Measurements from ENCODE around the gene WHRN.

WHRN gene

GRCh38 chr9:114454652-114455051 lies 50.6 kb downstream of the WHRN start:
- TF ChIP-seq YY1 (IDR thresholded peaks at IDR 0.05; ENCODE audit: insufficient read depth, insufficient read length) (no peak), ZNF274 (IDR thresholded peaks at IDR 0.05; ENCODE audit: low read depth, low read length) (no peak), SUZ12 (IDR thresholded peaks at IDR 0.05; ENCODE audit: extremely low read depth, insufficient read depth, insufficient read length) (no peak)
- Histone ChIP-seq H3K9ac (ENCODE audit: insufficient read length, low read depth) (no peak overlapping the region), H3K9me3 (ENCODE audit: insufficient read depth, low read length) (no peaks in the 10 kb centered on the region), H3K4me3 (ENCODE audit: insufficient read length, low read depth) (no peak overlapping the region), H3K4me1 (ENCODE audit: insufficient read depth, insufficient read length) (peaks cover 4% of the 10 kb centered on the region), H3K36me3 (ENCODE audit: insufficient read depth, insufficient read length, low read length) (no peaks in the 10 kb centered on the region), H3K27me3 (ENCODE audit: insufficient read depth, insufficient read length) (no peaks in the 10 kb centered on the region)
- DNase-seq (ENCODE audit: low read depth, low spot score), result no peak

GRCh38 chr9:114452219-114453165 lies 52.8 kb downstream of the WHRN start:
- no peak for DNase-seq (ENCODE audit: low read depth, low spot score)
- TF ChIP-seq ZNF274 (IDR thresholded peaks at IDR 0.05; ENCODE audit: low read depth, low read length), result no peak
- TF ChIP-seq YY1 (IDR thresholded peaks at IDR 0.05; ENCODE audit: insufficient read depth, insufficient read length), result no peak
- no peak for TF ChIP-seq SUZ12 (IDR thresholded peaks at IDR 0.05; ENCODE audit: extremely low read depth, insufficient read depth, insufficient read length)
- Histone ChIP-seq H3K9me3 (ENCODE audit: insufficient read depth, low read length) (no peaks in the 10 kb centered on the region), H3K4me1 (ENCODE audit: insufficient read depth, insufficient read length) (peaks cover 4% of the 10 kb centered on the region), H3K36me3 (ENCODE audit: insufficient read depth, insufficient read length, low read length) (no peaks in the 10 kb centered on the region), H3K27me3 (ENCODE audit: insufficient read depth, insufficient read length) (no peaks in the 10 kb centered on the region), H3K9ac (ENCODE audit: insufficient read length, low read depth) (no peak overlapping the region), H3K4me3 (ENCODE audit: insufficient read length, low read depth) (no peak overlapping the region)

GRCh38 chr9:114451707-114452031 lies 53.6 kb downstream of the WHRN start:
- Histone ChIP-seq H3K4me1 (ENCODE audit: insufficient read depth, insufficient read length) (peaks cover 4% of the 10 kb centered on the region), H3K9me3 (ENCODE audit: insufficient read depth, low read length) (no peaks in the 10 kb centered on the region), H3K36me3 (ENCODE audit: insufficient read depth, insufficient read length, low read length) (no peaks in the 10 kb centered on the region), H3K27me3 (ENCODE audit: insufficient read depth, insufficient read length) (no peaks in the 10 kb centered on the region), H3K9ac (ENCODE audit: insufficient read length, low read depth) (no peak overlapping the region), H3K4me3 (ENCODE audit: insufficient read length, low read depth) (no peak overlapping the region)
- no peak for TF ChIP-seq ZNF274 (IDR thresholded peaks at IDR 0.05; ENCODE audit: low read depth, low read length)
- no peak for DNase-seq (ENCODE audit: low read depth, low spot score)

GRCh38 chr9:114450833-114451706 lies 54.2 kb downstream of the WHRN start:
- Histone ChIP-seq H3K36me3 (ENCODE audit: insufficient read depth, insufficient read length, low read length) (no peaks in the 10 kb centered on the region), H3K27me3 (ENCODE audit: insufficient read depth, insufficient read length) (no peaks in the 10 kb centered on the region), H3K4me1 (ENCODE audit: insufficient read depth, insufficient read length) (peaks cover 4% of the 10 kb centered on the region), H3K9ac (ENCODE audit: insufficient read length, low read depth) (no peak overlapping the region), H3K4me3 (ENCODE audit: insufficient read length, low read depth) (no peak overlapping the region), H3K9me3 (ENCODE audit: insufficient read depth, low read length) (no peaks in the 10 kb centered on the region)
- no peak for TF ChIP-seq SUZ12 (IDR thresholded peaks at IDR 0.05; ENCODE audit: extremely low read depth, insufficient read depth, insufficient read length)
- no peak for TF ChIP-seq YY1 (IDR thresholded peaks at IDR 0.05; ENCODE audit: insufficient read depth, insufficient read length)
- TF ChIP-seq ZNF274 (IDR thresholded peaks at IDR 0.05; ENCODE audit: low read depth, low read length), result no peak
- DNase-seq (ENCODE audit: low read depth, low spot score), result no peak

GRCh38 chr9:114450181-114450580 lies 55.1 kb downstream of the WHRN start:
- H3K4me3 ChIP-seq (ENCODE audit: insufficient read length, low read depth), result no peak overlapping the region
- H3K27me3 ChIP-seq (ENCODE audit: insufficient read depth, insufficient read length), result no peaks in the 10 kb centered on the region
- DNase-seq (ENCODE audit: low read depth, low spot score), result no peak
- no peak for TF ChIP-seq ZNF274 (IDR thresholded peaks at IDR 0.05; ENCODE audit: low read depth, low read length)
- no peak for TF ChIP-seq SUZ12 (IDR thresholded peaks at IDR 0.05; ENCODE audit: extremely low read depth, insufficient read depth, insufficient read length)
- no peak for TF ChIP-seq YY1 (IDR thresholded peaks at IDR 0.05; ENCODE audit: insufficient read depth, insufficient read length)
- no peaks in the 10 kb centered on the region for H3K9me3 ChIP-seq (ENCODE audit: insufficient read depth, low read length)
- no peaks in the 10 kb centered on the region for H3K36me3 ChIP-seq (ENCODE audit: insufficient read depth, insufficient read length, low read length)
- H3K9ac ChIP-seq (ENCODE audit: insufficient read length, low read depth), result no peak overlapping the region
- peaks cover 4% of the 10 kb centered on the region for H3K4me1 ChIP-seq (ENCODE audit: insufficient read depth, insufficient read length)

GRCh38 chr9:114449236-114449635 lies 56.0 kb downstream of the WHRN start:
- Histone ChIP-seq H3K9ac (ENCODE audit: insufficient read length, low read depth) (no peak overlapping the region), H3K4me1 (ENCODE audit: insufficient read depth, insufficient read length) (peaks cover 4% of the 10 kb centered on the region), H3K36me3 (ENCODE audit: insufficient read depth, insufficient read length, low read length) (no peaks in the 10 kb centered on the region), H3K4me3 (ENCODE audit: insufficient read length, low read depth) (no peak overlapping the region), H3K9me3 (ENCODE audit: insufficient read depth, low read length) (no peaks in the 10 kb centered on the region), H3K27me3 (ENCODE audit: insufficient read depth, insufficient read length) (no peaks in the 10 kb centered on the region)
- TF ChIP-seq SUZ12 (IDR thresholded peaks at IDR 0.05; ENCODE audit: extremely low read depth, insufficient read depth, insufficient read length) (no peak), YY1 (IDR thresholded peaks at IDR 0.05; ENCODE audit: insufficient read depth, insufficient read length) (no peak), ZNF274 (IDR thresholded peaks at IDR 0.05; ENCODE audit: low read depth, low read length) (no peak)
- DNase-seq (ENCODE audit: low read depth, low spot score), result no peak

GRCh38 chr9:114448706-114449105 lies 56.6 kb downstream of the WHRN start:
- Histone ChIP-seq H3K36me3 (ENCODE audit: insufficient read depth, insufficient read length, low read length) (no peaks in the 10 kb centered on the region), H3K9me3 (ENCODE audit: insufficient read depth, low read length) (no peaks in the 10 kb centered on the region), H3K9ac (ENCODE audit: insufficient read length, low read depth) (no peak overlapping the region), H3K27me3 (ENCODE audit: insufficient read depth, insufficient read length) (no peaks in the 10 kb centered on the region), H3K4me1 (ENCODE audit: insufficient read depth, insufficient read length) (peaks cover 4% of the 10 kb centered on the region), H3K4me3 (ENCODE audit: insufficient read length, low read depth) (no peak overlapping the region)
- TF ChIP-seq YY1 (IDR thresholded peaks at IDR 0.05; ENCODE audit: insufficient read depth, insufficient read length) (no peak), ZNF274 (IDR thresholded peaks at IDR 0.05; ENCODE audit: low read depth, low read length) (no peak), SUZ12 (IDR thresholded peaks at IDR 0.05; ENCODE audit: extremely low read depth, insufficient read depth, insufficient read length) (no peak)
- DNase-seq (ENCODE audit: low read depth, low spot score), result no peak

Data from NT2/D1 (cell line).